Measurements from ENCODE around the gene RFPL2. TPM values are rescaled to one million over a fixed set of nuclear protein-coding genes. Genes with fewer than 3 reads are reported as not detected.

Gene RFPL2
- total RNA-seq, 1 experiment from 2014 or later: not detected

DNA sequence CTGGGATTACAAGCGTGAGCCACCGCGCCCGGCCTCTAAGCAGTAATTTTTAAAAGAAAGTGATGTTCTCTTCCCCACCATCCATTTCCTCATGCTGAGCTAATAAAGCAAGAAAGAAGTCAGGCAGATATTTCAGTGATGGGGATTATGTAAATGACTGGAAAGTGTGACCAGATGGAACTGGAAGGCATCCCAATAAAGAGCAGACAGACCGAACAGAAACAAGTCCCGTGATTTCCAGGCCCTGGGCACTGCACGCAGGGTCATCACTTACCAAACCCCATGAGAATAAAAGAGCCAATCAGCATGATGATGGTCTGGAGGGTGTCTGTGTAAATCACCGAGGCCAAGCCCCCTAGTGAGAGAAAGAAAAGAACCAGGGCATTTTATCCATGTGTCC, 32.1 kb upstream of the RFPL2 start:
- H3K4me2 ChIP-seq (ENCODE audit: low read length): no peak overlapping the region
- H2AFZ ChIP-seq (ENCODE audit: low read length): no peak overlapping the region
- H3F3A ChIP-seq (ENCODE audit: low read length, unreplicated experiment): no peaks in the 10 kb centered on the region
- no peaks in the 10 kb centered on the region for H4K20me1 ChIP-seq (ENCODE audit: low read length)
- peaks cover 41% of the 10 kb centered on the region for H3K27me3 ChIP-seq (ENCODE audit: low read length)
- no peaks in the 10 kb centered on the region for H3K36me3 ChIP-seq (ENCODE audit: low read depth, low read length)
- no peaks in the 10 kb centered on the region for H3K79me2 ChIP-seq (ENCODE audit: low read length)
- no peak overlapping the region for H3K9ac ChIP-seq (ENCODE audit: low read length)
- ChIA-PET POLR2A (ENCODE audit: unreplicated experiment) (no interaction called here), CTCF (no interaction called here)
- TF ChIP-seq, protein P1, sequence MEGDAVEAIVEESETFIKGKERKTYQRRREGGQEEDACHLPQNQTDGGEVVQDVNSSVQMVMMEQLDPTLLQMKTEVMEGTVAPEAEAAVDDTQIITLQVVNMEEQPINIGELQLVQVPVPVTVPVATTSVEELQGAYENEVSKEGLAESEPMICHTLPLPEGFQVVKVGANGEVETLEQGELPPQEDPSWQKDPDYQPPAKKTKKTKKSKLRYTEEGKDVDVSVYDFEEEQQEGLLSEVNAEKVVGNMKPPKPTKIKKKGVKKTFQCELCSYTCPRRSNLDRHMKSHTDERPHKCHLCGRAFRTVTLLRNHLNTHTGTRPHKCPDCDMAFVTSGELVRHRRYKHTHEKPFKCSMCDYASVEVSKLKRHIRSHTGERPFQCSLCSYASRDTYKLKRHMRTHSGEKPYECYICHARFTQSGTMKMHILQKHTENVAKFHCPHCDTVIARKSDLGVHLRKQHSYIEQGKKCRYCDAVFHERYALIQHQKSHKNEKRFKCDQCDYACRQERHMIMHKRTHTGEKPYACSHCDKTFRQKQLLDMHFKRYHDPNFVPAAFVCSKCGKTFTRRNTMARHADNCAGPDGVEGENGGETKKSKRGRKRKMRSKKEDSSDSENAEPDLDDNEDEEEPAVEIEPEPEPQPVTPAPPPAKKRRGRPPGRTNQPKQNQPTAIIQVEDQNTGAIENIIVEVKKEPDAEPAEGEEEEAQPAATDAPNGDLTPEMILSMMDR (conservative IDR thresholded peaks at IDR 0.05; ENCODE audit: low read depth, low read length): no peak
- TF ChIP-seq EZH2phosphoT487 (IDR thresholded peaks at IDR 0.05; ENCODE audit: borderline replicate concordance, low read length): no peak
- TF ChIP-seq EZH2 (IDR thresholded peaks at IDR 0.05; ENCODE audit: low read length, unreplicated experiment): no peak
- H3K9me2 ChIP-seq (replicated peaks; ENCODE audit: low read length): no peaks in the 10 kb centered on the region
- BruUV-seq (replicated peaks): no TSS peak
- no peak for DNase-seq
- intact Hi-C loops (cut with micrococcal nuclease): no loop called here
- no peak for ATAC-seq
- no peaks in the 10 kb centered on the region for H3K4me1 ChIP-seq (ENCODE audit: insufficient read depth, low read length)
- H3K4me3 ChIP-seq (ENCODE audit: low read length): no peak overlapping the region
- H3K9me3 ChIP-seq (ENCODE audit: low read length): no peaks in the 10 kb centered on the region
- no peak overlapping the region for H3K27ac ChIP-seq (ENCODE audit: low read length)

DNA sequence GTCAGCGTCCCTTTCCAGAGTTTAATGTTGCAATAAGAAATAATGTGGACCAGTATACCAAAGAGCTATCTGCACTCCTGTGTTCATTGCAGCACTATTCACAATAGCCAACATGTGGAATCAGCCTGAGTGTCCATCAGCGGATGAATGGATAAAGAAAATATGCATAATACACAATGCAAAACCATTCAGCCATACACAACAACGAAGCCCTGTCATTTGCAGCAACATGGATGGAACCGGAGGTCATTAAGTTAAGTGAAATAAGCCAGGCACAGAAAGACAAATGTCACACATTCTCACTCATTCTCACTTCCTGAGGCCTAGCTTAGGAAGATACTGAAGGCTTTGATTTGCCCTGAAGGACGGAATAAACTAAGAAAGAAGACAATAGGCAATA, 28.2 kb upstream of the RFPL2 start:
- no TSS peak for BruUV-seq (replicated peaks)
- H3K4me3 ChIP-seq (ENCODE audit: low read length): no peak overlapping the region
- ATAC-seq (no peak), DNase-seq (no peak)
- H3K27me3 ChIP-seq (ENCODE audit: low read length): peaks cover 62% of the 10 kb centered on the region
- intact Hi-C loops (cut with micrococcal nuclease): no loop called here
- no peaks in the 10 kb centered on the region for H4K20me1 ChIP-seq (ENCODE audit: low read length)
- no peaks in the 10 kb centered on the region for H3K79me2 ChIP-seq (ENCODE audit: low read length)
- H3K9ac ChIP-seq (ENCODE audit: low read length): no peak overlapping the region
- no peaks in the 10 kb centered on the region for H3K36me3 ChIP-seq (ENCODE audit: low read depth, low read length)
- no peaks in the 10 kb centered on the region for H3K4me1 ChIP-seq (ENCODE audit: insufficient read depth, low read length)
- ChIA-PET CTCF (no interaction called here), POLR2A (ENCODE audit: unreplicated experiment) (no interaction called here)
- TF ChIP-seq EZH2 (IDR thresholded peaks at IDR 0.05; ENCODE audit: low read length, unreplicated experiment): no peak
- TF ChIP-seq EZH2phosphoT487 (IDR thresholded peaks at IDR 0.05; ENCODE audit: borderline replicate concordance, low read length): no peak
- TF ChIP-seq, protein P1 (conservative IDR thresholded peaks at IDR 0.05; ENCODE audit: low read depth, low read length): no peak
- no peak overlapping the region for H3K4me2 ChIP-seq (ENCODE audit: low read length)
- no peaks in the 10 kb centered on the region for H3F3A ChIP-seq (ENCODE audit: low read length, unreplicated experiment)
- no peak overlapping the region for H3K27ac ChIP-seq (ENCODE audit: low read length)
- no peaks in the 10 kb centered on the region for H3K9me2 ChIP-seq (replicated peaks; ENCODE audit: low read length)
- H2AFZ ChIP-seq (ENCODE audit: low read length): no peak overlapping the region
- no peaks in the 10 kb centered on the region for H3K9me3 ChIP-seq (ENCODE audit: low read length)

DNA sequence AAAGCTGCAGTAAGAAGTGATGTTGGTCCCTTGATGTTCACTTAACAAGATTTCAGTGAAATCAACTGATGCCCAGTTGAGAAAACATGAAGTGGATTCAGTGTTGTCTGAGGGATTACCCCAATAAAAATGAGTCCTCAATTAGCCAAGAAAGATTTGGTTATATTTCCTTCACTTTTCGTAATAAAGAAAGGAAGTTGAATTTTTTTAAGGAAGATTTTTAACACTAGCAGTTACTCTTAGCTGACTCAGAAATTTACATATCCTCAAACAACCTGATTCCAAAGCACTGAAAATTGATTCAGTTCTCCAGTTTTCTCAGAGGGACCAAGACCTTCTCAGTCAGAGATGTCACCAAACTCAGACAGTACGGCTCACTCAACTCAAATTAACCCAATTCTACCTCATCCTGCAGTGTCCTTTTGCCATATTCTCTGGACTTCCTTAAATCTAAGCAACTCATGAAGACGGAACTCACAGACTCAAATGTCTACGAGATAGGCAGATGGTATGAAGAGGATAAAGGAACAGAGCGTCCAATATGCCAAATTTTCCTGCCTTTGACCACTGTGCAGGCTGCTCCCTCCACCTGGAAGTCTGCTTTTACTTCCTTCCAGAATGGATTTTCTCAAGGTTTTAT, 27.4 kb upstream of the RFPL2 start:
- TF ChIP-seq EZH2phosphoT487 (IDR thresholded peaks at IDR 0.05; ENCODE audit: borderline replicate concordance, low read length) (no peak), EZH2 (IDR thresholded peaks at IDR 0.05; ENCODE audit: low read length, unreplicated experiment) (no peak)
- TF ChIP-seq, protein P1 (conservative IDR thresholded peaks at IDR 0.05; ENCODE audit: low read depth, low read length): no peak
- DNase-seq (no peak), ATAC-seq (no peak)
- H3K27me3 ChIP-seq (ENCODE audit: low read length): peaks cover 65% of the 10 kb centered on the region
- H3K9me2 ChIP-seq (replicated peaks; ENCODE audit: low read length): no peaks in the 10 kb centered on the region
- H3K79me2 ChIP-seq (ENCODE audit: low read length): no peaks in the 10 kb centered on the region
- H3K36me3 ChIP-seq (ENCODE audit: low read depth, low read length): no peaks in the 10 kb centered on the region
- no peaks in the 10 kb centered on the region for H4K20me1 ChIP-seq (ENCODE audit: low read length)
- no peak overlapping the region for H3K4me3 ChIP-seq (ENCODE audit: low read length)
- ChIA-PET CTCF (no interaction called here), POLR2A (ENCODE audit: unreplicated experiment) (no interaction called here)
- no peak overlapping the region for H3K4me2 ChIP-seq (ENCODE audit: low read length)
- H3K27ac ChIP-seq (ENCODE audit: low read length): no peak overlapping the region
- H3F3A ChIP-seq (ENCODE audit: low read length, unreplicated experiment): no peaks in the 10 kb centered on the region
- H3K4me1 ChIP-seq (ENCODE audit: insufficient read depth, low read length): no peaks in the 10 kb centered on the region
- no peak overlapping the region for H3K9ac ChIP-seq (ENCODE audit: low read length)
- intact Hi-C loops (cut with micrococcal nuclease): no loop called here
- no TSS peak for BruUV-seq (replicated peaks)
- no peak overlapping the region for H2AFZ ChIP-seq (ENCODE audit: low read length)
- no peaks in the 10 kb centered on the region for H3K9me3 ChIP-seq (ENCODE audit: low read length)

All from PC-3 (cell line).